Left renal pelvis (tissue), 4 donors: ENCODE results near the gene PAQR9. TPM values are rescaled to one million over a fixed set of nuclear protein-coding genes. Genes with fewer than 3 reads are reported as not detected.

Source experiments
- DNase-seq, 4 donors: peaks; one replicate each; pipeline ENCODE4 v3.0.0-alpha.2; 2013; ENCODE audit warnings: low read depth in 4 of 4, low spot score in 3 of 4
- polyA plus RNA-seq, 4 donors: library from polyadenylated mRNA; unstranded; fragments of 120-200 nt; gene quantifications; one replicate each; pipeline ENCODE4 v1.2.1, GENCODE V29; 2013; ENCODE audit not compliant: insufficient read length in 4 of 4

PAQR9 gene
- polyA plus RNA-seq, 4 donors: 0.56 to 0.87 (median 0.62) TPM

- no peak for DNase-seq
Measured at GRCh38 chr3:142926368-142926944, 37.0 kb downstream of the PAQR9 start.

GRCh38 chr3:142925140-142925539 lies 38.3 kb downstream of the PAQR9 start:
- DNase-seq: no peak

- no peak for DNase-seq
Measured at GRCh38 chr3:142923694-142924093, 39.8 kb downstream of the PAQR9 start.

- no peak for DNase-seq
Measured at GRCh38 chr3:142916605-142917004, 46.9 kb downstream of the PAQR9 start.

GRCh38 chr3:142915636-142916035 lies 47.8 kb downstream of the PAQR9 start:
- DNase-seq: no peak

- no peak for DNase-seq
Measured at GRCh38 chr3:142914286-142914811, 49.1 kb downstream of the PAQR9 start.

GRCh38 chr3:142913432-142913831 lies 50.0 kb downstream of the PAQR9 start:
- no peak for DNase-seq

- DNase-seq: no peak
Measured at GRCh38 chr3:142912402-142913172, 50.9 kb downstream of the PAQR9 start.

Other genes with a start within 250 kb of the PAQR9 start
- gene TRPC1, start 239.6 kb downstream of the PAQR9 start, polyA plus RNA-seq: 10 to 100 TPM; 12.7 to 13.9 (median 13.2) TPM
- gene PCOLCE2, start 74.6 kb downstream of the PAQR9 start, polyA plus RNA-seq: 10 to 100 TPM in 1 of 4 donors, 1 to 10 TPM in 3; 3.6 to 68.7 (median 8.5) TPM
- 100 to 1,000 TPM; 127 to 172 (median 156) TPM for gene U2SURP, start 37.9 kb upstream of the PAQR9 start, polyA plus RNA-seq
- gene CHST2, start 156.1 kb upstream of the PAQR9 start, polyA plus RNA-seq: 10 to 100 TPM; 17.9 to 33.0 (median 26.4) TPM